Activated naive CD8-positive, alpha-beta T cell treated with anti-CD3 and anti-CD28 coated beads, Interleukin-2, amount 10 ng/mL, durations not matched to agents 7 days and 5 days (primary cell): ENCODE measurements around the gene PACSIN3. TPM values are rescaled to one million over a fixed set of nuclear protein-coding genes. Genes with fewer than 3 reads are reported as not detected.

Experiments
- ATAC-seq: fragments of 150-1000 bp; cut with Tn5 transposase; one replicate; pipeline ENCODE4 v1.10.0; 2021; ENCODE audit warnings: low read depth, moderate library complexity
- POLR2A ChIA-PET: fragments of 350-600 bp; sonication (Branson Sonifier 250); formaldehyde crosslinking; loops from one replicate; lab custom pipeline; 2021; ENCODE audit warnings: antibody characterized with exemption; lab: Charles Lee
- DNase-seq: peaks from one replicate; pipeline ENCODE4 v3.0.0; 2021
- H3K27ac Mint-ChIP-seq: one replicate; pipeline ENCODE4 v1.8.0; 2022; ENCODE audit warnings: mild to moderate bottlenecking, mixed read lengths
- H3K27me3 Mint-ChIP-seq: one replicate; pipeline ENCODE4 v1.8.0; 2022; ENCODE audit warnings: mild to moderate bottlenecking, moderate library complexity, mixed read lengths
- H3K36me3 Mint-ChIP-seq: one replicate; pipeline ENCODE4 v1.8.0; 2021; ENCODE audit warnings: mild to moderate bottlenecking, mixed read lengths
- H3K4me1 Mint-ChIP-seq: one replicate; pipeline ENCODE4 v1.8.0; 2021; ENCODE audit warnings: mixed read lengths
- H3K4me3 Mint-ChIP-seq: one replicate; pipeline ENCODE4 v1.8.0; 2022; ENCODE audit warnings: mild to moderate bottlenecking, moderate library complexity, mixed read lengths
- H3K9me3 Mint-ChIP-seq: one replicate; pipeline ENCODE4 v1.8.0; 2021; ENCODE audit warnings: mixed read lengths
- total RNA-seq, 2 experiments: library from RNA; stranded (reverse); gene quantifications; one replicate each; pipeline ENCODE4 v1.2.3, GENCODE V29; 2021

The PACSIN3 gene
- total RNA-seq, 2 experiments from 2014 or later, result 1.1 to 1.3 TPM

DNA sequence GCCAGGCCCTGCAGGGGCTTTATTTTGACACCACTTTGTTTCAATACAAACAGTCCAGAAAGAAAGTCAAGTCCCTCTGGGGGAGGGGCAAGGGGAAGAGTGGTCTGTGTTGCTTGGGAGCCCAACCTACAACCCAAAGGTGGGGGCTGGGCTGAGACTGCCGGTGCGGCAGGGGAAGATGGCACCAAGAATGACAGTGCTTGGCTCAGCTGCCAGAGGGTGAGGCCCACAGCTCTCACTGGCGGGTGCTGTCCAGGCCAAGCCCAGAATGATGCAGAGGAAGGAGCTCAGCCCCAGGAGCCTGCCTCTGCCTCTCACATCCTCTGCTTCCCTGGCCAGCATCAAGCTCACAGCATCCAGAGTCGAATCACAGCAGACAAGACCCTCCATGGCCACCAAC lies 21.9 kb downstream of the PACSIN3 start:
- Mint-ChIP-seq H3K27me3 (no peaks in the 10 kb centered on the region), H3K36me3 (no peaks in the 10 kb centered on the region), H3K4me3 (no peak overlapping the region), H3K27ac (no peak overlapping the region), H3K4me1 (no peaks in the 10 kb centered on the region), H3K9me3 (no peaks in the 10 kb centered on the region)
- ATAC-seq, result no peak
- no peak for DNase-seq
- POLR2A ChIA-PET, result interaction anchor here (1.6 kb wide), 1 partner anchor 51 kb away, joined by 9 read pairs; the partner anchor contains the start of gene DDB2

DNA sequence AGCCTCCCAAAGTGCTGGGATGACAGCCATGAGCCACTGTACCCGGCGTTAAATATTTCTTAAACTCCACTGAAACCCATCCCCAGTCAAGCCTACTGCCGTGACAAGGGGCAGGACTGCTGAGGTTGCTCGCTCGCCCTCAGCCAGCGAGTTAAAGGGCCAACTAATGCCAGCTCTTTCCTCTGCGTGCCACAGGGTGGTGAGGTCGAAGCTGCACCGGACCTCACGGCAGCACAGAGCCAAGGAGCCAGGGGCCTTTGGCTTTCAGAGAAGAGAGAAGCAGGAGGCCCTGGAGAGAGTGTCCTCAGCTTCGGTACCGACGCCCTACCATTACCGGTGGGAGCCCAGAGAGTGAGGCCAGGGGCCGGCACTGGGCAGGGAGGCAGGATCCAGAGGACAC lies 22.3 kb downstream of the PACSIN3 start:
- Mint-ChIP-seq H3K27me3 (no peaks in the 10 kb centered on the region), H3K36me3 (no peaks in the 10 kb centered on the region), H3K9me3 (no peaks in the 10 kb centered on the region), H3K4me1 (no peaks in the 10 kb centered on the region), H3K27ac (no peak overlapping the region), H3K4me3 (no peak overlapping the region)
- DNase-seq (no peak), ATAC-seq (no peak)
- POLR2A ChIA-PET, result interaction anchor here (1.6 kb wide), 1 partner anchor 51 kb away, joined by 9 read pairs; the partner anchor contains the start of gene DDB2

DNA sequence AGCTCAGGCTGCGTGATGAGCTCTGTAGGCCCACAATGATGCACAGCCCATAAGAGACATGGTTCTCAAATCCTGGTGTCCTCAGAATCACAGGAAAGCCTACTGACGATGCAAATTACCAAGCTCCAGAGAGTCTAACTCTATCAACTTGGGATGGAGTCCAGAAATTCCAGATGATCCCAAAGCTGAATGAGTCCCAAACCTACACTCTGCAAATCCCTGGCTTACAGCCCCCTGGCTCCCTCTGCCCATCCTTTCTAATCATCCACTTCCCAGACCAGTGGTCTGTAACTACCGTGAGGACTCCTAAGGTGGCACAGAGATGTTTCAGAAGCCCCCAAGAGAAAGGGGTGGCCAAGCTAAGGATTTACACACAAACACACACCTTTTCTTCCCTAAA lies 23.0 kb downstream of the PACSIN3 start:
- Mint-ChIP-seq H3K4me3 (no peak overlapping the region), H3K27me3 (no peaks in the 10 kb centered on the region), H3K4me1 (peaks cover 2% of the 10 kb centered on the region), H3K9me3 (no peaks in the 10 kb centered on the region), H3K27ac (no peak overlapping the region), H3K36me3 (no peaks in the 10 kb centered on the region)
- no peak for DNase-seq
- POLR2A ChIA-PET, result interaction anchor here (0.6 to 1.6 kb wide), 3 partner anchors 9 to 52 kb away, joined by 3 to 9 read pairs (median 4); partner anchors contain the start of gene DDB2
- no peak for ATAC-seq

DNA sequence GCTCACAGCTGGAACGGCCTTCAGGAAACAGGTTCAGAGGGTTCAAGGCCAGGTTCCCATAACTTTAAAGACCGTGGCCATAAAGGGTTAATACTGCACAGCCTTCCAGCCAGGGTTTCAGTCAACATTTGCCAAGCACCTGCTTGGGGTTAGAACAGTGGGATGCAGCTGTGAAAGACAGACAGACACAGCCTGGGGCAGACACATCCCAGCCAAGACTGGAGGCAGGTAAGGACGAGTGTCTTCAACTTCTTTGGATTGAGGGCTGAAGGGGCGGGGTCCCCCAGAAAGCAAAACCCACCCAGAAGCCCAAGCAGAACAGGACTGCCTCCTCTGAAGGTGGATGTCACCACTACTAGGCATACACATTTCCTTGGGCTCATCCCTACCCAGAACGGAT lies 23.8 kb downstream of the PACSIN3 start:
- Mint-ChIP-seq H3K36me3 (no peaks in the 10 kb centered on the region), H3K27me3 (no peaks in the 10 kb centered on the region), H3K9me3 (no peaks in the 10 kb centered on the region), H3K4me1 (peaks cover 2% of the 10 kb centered on the region), H3K4me3 (no peak overlapping the region), H3K27ac (no peak overlapping the region)
- POLR2A ChIA-PET, result interaction anchor here (0.9 kb wide), 1 partner anchor 10 kb away, joined by 4 read pairs; no protein-coding TSS in a partner anchor
- no peak for DNase-seq
- no peak for ATAC-seq

DNA sequence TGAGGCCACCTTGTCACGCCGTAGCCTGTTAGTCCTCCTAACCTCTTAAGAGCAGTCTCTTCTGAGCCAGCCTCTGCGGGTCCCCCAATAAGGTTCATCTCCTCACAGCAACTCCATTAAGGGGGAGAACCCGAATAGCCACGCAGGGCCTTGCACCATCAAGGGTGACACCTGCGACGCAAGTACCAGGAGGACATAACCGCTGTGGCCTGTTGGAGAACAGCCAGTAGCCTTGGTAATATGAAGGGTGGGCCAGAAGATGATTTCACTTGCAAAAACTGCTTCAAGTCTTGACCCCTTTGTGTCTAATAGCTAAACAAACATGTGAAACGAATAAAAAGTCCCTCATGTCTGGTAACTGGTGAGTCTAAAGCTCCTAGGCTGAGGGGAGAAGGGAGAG lies 24.3 kb downstream of the PACSIN3 start:
- ATAC-seq, result no peak
- POLR2A ChIA-PET, result no interaction called here
- H3K36me3 Mint-ChIP-seq, result no peaks in the 10 kb centered on the region
- peak overlapping the region; percentile 30 for H3K27ac Mint-ChIP-seq
- DNase-seq, result no peak
- H3K27me3 Mint-ChIP-seq, result no peaks in the 10 kb centered on the region
- H3K9me3 Mint-ChIP-seq, result no peaks in the 10 kb centered on the region
- H3K4me1 Mint-ChIP-seq, result peaks cover 2% of the 10 kb centered on the region
- no peak overlapping the region for H3K4me3 Mint-ChIP-seq

- POLR2A ChIA-PET, result no interaction called here
- H3K36me3 Mint-ChIP-seq, result no peaks in the 10 kb centered on the region
- H3K27ac Mint-ChIP-seq, result peak overlapping the region; percentile 30
- ATAC-seq (peak; percentile 84), DNase-seq (peak; percentile 67)
- H3K9me3 Mint-ChIP-seq, result no peaks in the 10 kb centered on the region
- no peaks in the 10 kb centered on the region for H3K27me3 Mint-ChIP-seq
- peaks cover 3% of the 10 kb centered on the region for H3K4me1 Mint-ChIP-seq
- H3K4me3 Mint-ChIP-seq, result no peak overlapping the region
Measured at GRCh38 chr11:47161134-47161854, 24.9 kb downstream of the PACSIN3 start.

DNA sequence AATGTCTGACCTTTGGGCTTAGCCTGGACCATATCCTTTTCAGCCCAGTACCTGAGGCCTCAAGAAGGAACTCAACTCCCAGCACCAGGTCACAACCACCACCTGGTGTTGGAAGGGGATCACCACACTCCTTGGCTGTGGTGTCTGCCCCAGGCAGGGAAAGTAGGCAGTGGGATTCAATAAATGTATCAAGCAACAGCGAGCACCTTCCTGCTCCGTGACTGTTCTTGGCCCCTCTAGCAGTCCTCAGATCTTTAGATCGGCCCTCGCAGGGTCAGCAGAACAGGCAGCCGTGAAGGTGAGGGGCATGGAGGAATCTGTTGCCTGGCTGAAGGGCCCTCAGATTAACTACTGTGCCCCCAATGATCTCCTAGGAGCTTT lies 25.5 kb downstream of the PACSIN3 start:
- no peak overlapping the region for H3K4me3 Mint-ChIP-seq
- H3K9me3 Mint-ChIP-seq, result no peaks in the 10 kb centered on the region
- no peaks in the 10 kb centered on the region for H3K27me3 Mint-ChIP-seq
- DNase-seq, result no peak
- no peak overlapping the region for H3K27ac Mint-ChIP-seq
- ATAC-seq, result no peak
- POLR2A ChIA-PET, result no interaction called here
- H3K36me3 Mint-ChIP-seq, result no peaks in the 10 kb centered on the region
- H3K4me1 Mint-ChIP-seq, result peaks cover 7% of the 10 kb centered on the region

GRCh38 chr11:47158242-47158641 lies 28.0 kb downstream of the PACSIN3 start:
- no peak for DNase-seq
- POLR2A ChIA-PET, result no interaction called here
- no peak overlapping the region for H3K4me3 Mint-ChIP-seq

GRCh38 chr11:47157805-47158204 lies 28.4 kb downstream of the PACSIN3 start:
- no peak overlapping the region for H3K4me3 Mint-ChIP-seq
- POLR2A ChIA-PET, result no interaction called here
- H3K36me3 Mint-ChIP-seq, result no peaks in the 10 kb centered on the region
- H3K27me3 Mint-ChIP-seq, result no peaks in the 10 kb centered on the region
- no peak for ATAC-seq
- peaks cover 32% of the 10 kb centered on the region for H3K4me1 Mint-ChIP-seq
- H3K9me3 Mint-ChIP-seq, result no peaks in the 10 kb centered on the region
- DNase-seq, result no peak
- no peak overlapping the region for H3K27ac Mint-ChIP-seq

More at GRCh38 chr11:47158242-47158641, 28.0 kb downstream of the PACSIN3 start:
- no peak for ATAC-seq
- H3K4me1 Mint-ChIP-seq, result peaks cover 29% of the 10 kb centered on the region
- H3K36me3 Mint-ChIP-seq, result no peaks in the 10 kb centered on the region
- H3K27me3 Mint-ChIP-seq, result no peaks in the 10 kb centered on the region
- no peaks in the 10 kb centered on the region for H3K9me3 Mint-ChIP-seq
- H3K27ac Mint-ChIP-seq, result peak overlapping the region; percentile 79

- no peak overlapping the region for H3K27ac Mint-ChIP-seq
- peaks cover 32% of the 10 kb centered on the region for H3K4me1 Mint-ChIP-seq
- no peaks in the 10 kb centered on the region for H3K36me3 Mint-ChIP-seq
- POLR2A ChIA-PET, result no interaction called here
- H3K9me3 Mint-ChIP-seq, result no peaks in the 10 kb centered on the region
- no peaks in the 10 kb centered on the region for H3K27me3 Mint-ChIP-seq
- ATAC-seq (no peak), DNase-seq (no peak)
- H3K4me3 Mint-ChIP-seq, result no peak overlapping the region
Measured at GRCh38 chr11:47156951-47157350, 29.3 kb downstream of the PACSIN3 start.

DNA sequence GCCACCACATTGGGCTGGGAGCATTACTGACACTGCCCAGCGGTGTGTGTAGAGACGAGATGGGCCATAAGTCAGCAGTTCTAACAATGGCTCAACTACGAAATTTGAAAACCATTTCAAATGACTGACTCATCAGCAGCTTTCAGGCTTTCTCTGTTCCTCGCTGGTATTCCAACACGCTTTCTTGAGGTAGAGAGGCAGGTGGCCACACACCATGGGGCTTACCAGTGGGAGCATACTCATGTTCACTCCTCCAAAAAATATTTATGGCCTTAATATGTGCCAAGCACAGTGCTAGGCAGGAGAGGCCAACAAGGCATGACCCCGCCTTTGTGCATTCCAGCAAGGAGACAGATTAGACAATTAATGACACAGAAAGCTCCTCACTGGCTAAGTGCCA lies 29.9 kb downstream of the PACSIN3 start:
- H3K9me3 Mint-ChIP-seq, result no peaks in the 10 kb centered on the region
- POLR2A ChIA-PET, result interaction anchor here (0.6 kb wide), 1 partner anchor 58 kb away, joined by 3 read pairs; no protein-coding TSS in a partner anchor

DNA sequence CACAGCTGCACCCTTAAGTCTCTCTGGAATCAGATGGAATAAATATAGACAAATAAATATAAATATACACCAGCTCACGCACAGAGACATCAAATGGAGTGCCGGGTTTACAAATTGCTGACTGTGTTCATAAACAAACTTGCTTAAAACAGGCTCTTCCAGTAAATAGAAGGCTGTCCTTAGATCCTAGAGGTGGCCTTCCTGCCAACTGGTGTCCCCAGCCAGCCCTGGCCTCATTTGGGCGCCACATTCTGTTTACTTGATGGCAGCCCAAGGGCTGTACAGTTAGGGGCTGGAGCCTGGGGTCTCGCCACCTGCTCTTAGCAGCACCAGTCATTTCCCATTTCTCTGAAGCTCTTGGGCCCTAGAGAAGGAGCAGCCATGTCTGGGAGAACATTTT lies 30.4 kb downstream of the PACSIN3 start:
- Mint-ChIP-seq H3K36me3 (no peaks in the 10 kb centered on the region), H3K9me3 (no peaks in the 10 kb centered on the region), H3K4me3 (peak overlapping the region; percentile 7), H3K27ac (peak overlapping the region; percentile 92), H3K27me3 (no peaks in the 10 kb centered on the region), H3K4me1 (peaks cover 32% of the 10 kb centered on the region)
- DNase-seq, result no peak
- POLR2A ChIA-PET, result interaction anchor here (0.6 kb wide), 1 partner anchor 58 kb away, joined by 3 read pairs; no protein-coding TSS in a partner anchor
- ATAC-seq, result no peak

More for the DNA sequence above, 29.9 kb downstream of the PACSIN3 start:
- H3K27ac Mint-ChIP-seq, result peak overlapping the region; percentile 22
- H3K27me3 Mint-ChIP-seq, result no peaks in the 10 kb centered on the region
- no peak for ATAC-seq
- no peaks in the 10 kb centered on the region for H3K36me3 Mint-ChIP-seq
- no peak for DNase-seq
- peaks cover 32% of the 10 kb centered on the region for H3K4me1 Mint-ChIP-seq
- H3K4me3 Mint-ChIP-seq, result no peak overlapping the region

- H3K27ac Mint-ChIP-seq, result peak overlapping the region; percentile 92
- peak overlapping the region; percentile 80 for H3K4me3 Mint-ChIP-seq
- H3K4me1 Mint-ChIP-seq, result peaks cover 32% of the 10 kb centered on the region
- DNase-seq (peak; percentile 62), ATAC-seq (peak; percentile 95)
- H3K27me3 Mint-ChIP-seq, result no peaks in the 10 kb centered on the region
- POLR2A ChIA-PET, result interaction anchor here (0.6 to 1.8 kb wide), 5 partner anchors 10 to 261 kb away, joined by 3 to 7 read pairs (median 4); partner anchors contain the start of genes CSTPP1 and DDB2
- no peaks in the 10 kb centered on the region for H3K36me3 Mint-ChIP-seq
- no peaks in the 10 kb centered on the region for H3K9me3 Mint-ChIP-seq
Measured at GRCh38 chr11:47154616-47155570, 31.3 kb downstream of the PACSIN3 start.
